ENCODE results near the gene MUC15.

The MUC15 gene, protein sequence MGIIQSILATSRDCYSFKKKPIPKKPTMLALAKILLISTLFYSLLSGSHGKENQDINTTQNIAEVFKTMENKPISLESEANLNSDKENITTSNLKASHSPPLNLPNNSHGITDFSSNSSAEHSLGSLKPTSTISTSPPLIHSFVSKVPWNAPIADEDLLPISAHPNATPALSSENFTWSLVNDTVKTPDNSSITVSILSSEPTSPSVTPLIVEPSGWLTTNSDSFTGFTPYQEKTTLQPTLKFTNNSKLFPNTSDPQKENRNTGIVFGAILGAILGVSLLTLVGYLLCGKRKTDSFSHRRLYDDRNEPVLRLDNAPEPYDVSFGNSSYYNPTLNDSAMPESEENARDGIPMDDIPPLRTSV

DNA sequence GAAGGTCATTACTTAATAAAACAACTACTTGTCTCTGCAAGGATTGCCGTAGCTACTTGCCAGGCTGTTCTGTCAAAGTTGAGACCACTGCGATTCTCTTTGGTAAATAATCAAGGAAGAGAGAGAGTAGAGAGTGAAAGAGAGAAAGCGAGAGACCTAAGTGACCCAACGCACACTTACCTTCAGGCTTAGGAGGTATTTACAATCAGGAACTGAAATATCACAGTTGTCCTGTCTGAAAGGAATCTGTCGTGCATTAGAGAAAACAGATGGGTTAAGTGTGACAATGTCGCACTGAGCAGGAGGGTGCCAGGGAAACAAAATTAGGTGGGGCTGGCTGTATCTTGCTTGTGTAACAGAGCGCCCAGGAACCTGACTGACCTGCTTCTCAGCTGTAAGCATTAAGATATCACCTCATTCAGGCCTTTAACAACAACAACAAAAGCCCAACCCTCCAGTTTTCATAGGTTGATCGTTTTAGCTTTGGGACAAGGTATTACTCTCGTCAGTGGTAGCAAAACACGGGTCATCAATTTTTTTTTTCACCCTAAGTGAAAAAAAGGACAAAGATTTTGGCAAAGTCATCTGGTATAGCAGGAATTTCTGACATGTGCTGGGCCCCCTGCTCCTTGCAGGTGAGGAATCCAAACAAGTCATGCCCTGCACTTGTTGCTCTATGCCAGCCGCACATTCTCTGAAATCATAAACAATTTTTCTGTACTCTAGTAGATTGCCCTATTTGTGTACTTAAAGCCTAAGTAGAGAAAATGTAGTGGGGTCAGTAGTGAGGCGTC, at the start of gene MUC15:
Gene MUC15 (minus strand): TSS at position 403 of the 794 bp plus-strand sequence. CDS start 5,169 bp downstream, outside the sequence.
- H3K4me3 ChIP-seq (ENCODE audit: low read depth, low read length) = no peak within 1 kb of the TSS
- ChIA-PET CTCF (no interaction called here), POLR2A (no interaction called here)
- TF ChIP-seq, protein P1, sequence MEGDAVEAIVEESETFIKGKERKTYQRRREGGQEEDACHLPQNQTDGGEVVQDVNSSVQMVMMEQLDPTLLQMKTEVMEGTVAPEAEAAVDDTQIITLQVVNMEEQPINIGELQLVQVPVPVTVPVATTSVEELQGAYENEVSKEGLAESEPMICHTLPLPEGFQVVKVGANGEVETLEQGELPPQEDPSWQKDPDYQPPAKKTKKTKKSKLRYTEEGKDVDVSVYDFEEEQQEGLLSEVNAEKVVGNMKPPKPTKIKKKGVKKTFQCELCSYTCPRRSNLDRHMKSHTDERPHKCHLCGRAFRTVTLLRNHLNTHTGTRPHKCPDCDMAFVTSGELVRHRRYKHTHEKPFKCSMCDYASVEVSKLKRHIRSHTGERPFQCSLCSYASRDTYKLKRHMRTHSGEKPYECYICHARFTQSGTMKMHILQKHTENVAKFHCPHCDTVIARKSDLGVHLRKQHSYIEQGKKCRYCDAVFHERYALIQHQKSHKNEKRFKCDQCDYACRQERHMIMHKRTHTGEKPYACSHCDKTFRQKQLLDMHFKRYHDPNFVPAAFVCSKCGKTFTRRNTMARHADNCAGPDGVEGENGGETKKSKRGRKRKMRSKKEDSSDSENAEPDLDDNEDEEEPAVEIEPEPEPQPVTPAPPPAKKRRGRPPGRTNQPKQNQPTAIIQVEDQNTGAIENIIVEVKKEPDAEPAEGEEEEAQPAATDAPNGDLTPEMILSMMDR (IDR thresholded peaks at IDR 0.05; ENCODE audit: insufficient read depth, low read length, missing control alignments) = no peak
- DNase-seq (ENCODE audit: low read depth, low spot score) = no peak

DNA sequence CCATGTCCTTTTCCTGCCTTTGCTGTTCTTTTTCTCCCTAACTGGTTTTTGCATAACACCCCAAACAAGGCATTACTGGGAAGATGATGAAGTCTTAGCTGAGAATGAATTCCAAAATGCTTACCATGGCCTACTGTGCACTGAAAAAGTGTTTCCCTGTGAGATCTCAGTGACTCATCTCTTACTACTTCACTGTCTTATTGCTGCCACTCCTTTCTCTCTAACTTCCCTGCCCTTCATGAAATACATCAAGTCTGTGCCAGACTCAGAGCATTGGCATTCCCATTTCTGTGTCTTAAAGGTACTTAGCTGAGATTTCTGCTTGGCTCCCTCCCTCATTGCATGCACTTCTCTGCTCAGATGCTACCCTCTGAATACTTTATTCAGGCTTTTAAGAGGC, 49.1 kb upstream of the MUC15 start:
- peak; percentile 81 for DNase-seq (ENCODE audit: low read depth, low spot score)
- no peak overlapping the region for H3K4me3 ChIP-seq (ENCODE audit: low read depth, low read length)
- TF ChIP-seq, protein P1 (IDR thresholded peaks at IDR 0.05; ENCODE audit: insufficient read depth, low read length, missing control alignments) = no peak
- ChIA-PET POLR2A (no interaction called here), CTCF (no interaction called here)

DNA sequence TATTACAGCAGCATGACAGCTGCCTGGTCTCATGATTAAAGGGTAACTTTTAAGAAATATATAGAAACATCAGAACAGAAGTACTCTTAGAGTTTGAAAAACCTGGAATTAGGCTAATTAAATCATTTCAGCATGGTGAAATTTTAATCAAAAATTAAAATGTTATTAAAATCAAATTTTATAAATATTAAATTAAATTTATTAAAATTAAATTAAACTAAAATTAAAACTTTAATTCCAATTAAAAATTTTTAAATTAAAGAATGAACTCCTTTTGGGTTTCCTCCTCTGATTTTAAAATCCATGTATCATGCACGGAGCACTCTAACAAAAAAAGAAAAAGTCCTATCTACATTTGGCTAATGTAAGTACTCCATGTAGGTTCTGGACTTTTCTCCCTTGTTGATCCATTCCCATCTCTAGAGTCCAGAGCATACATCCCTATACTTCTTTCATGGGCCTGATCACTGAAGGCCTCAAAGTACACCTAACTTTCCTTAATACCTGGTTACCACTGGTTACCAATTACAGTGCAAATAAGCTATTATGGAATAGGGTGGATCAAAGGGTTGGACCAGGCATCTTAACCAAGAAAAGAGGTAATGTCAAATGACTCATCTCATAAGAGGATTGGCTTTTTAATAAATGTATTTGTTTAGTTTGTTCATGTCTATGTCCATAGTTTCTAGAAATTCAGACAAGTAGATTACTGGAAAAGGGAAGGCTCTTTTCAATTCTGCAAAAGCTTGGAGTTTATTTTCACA, 48.4 kb upstream of the MUC15 start:
- CTCF ChIA-PET = no interaction called here
- TF ChIP-seq, protein P1 (IDR thresholded peaks at IDR 0.05; ENCODE audit: insufficient read depth, low read length, missing control alignments) = no peak
- POLR2A ChIA-PET = no interaction called here
- H3K4me3 ChIP-seq (ENCODE audit: low read depth, low read length) = no peak overlapping the region
- no peak for DNase-seq (ENCODE audit: low read depth, low spot score)

DNA sequence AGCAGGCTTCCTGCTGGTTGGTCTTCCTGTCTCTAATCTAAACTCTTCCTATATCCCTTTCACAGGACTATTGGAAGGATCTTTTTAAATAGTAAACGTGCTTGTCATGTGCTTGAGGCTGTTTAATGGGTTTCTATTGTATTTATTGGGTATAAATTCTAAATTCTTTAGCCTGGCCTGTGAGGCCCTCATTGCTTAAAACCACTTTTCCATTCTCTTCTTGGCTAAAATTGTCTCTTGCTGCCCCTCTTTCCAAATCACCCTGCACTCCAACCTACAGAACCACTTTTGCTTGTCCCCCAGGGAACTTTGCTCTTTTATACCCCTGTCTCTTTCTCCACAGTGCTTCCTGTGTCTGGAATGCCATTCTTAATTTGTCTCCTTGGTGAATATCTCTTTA, 46.4 kb upstream of the MUC15 start:
- ChIA-PET POLR2A (no interaction called here), CTCF (no interaction called here)
- TF ChIP-seq, protein P1 (IDR thresholded peaks at IDR 0.05; ENCODE audit: insufficient read depth, low read length, missing control alignments) = no peak

DNA sequence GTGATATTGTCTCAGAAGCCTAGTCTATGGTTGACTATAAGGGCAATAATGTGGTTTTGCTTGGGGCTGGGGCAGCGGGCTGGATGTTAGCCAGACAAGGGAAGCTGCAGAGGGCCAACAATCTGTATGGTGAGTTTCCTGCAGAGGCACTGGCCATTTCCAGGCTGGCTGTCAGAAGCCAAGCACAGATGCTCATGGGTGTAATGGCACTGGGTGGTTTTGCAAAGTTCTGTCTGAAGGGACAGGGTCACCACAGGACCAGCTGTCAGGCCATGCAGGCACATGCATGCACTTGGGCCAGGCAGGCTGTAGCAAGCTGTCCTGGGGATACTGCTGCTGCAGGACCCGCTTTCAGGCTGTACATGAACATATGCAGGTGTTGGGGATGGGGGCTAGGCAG, 41.7 kb upstream of the MUC15 start:
- TF ChIP-seq, protein P1 (IDR thresholded peaks at IDR 0.05; ENCODE audit: insufficient read depth, low read length, missing control alignments) = no peak
- CTCF ChIA-PET = no interaction called here
- POLR2A ChIA-PET = no interaction called here

More for the DNA sequence above, 46.4 kb upstream of the MUC15 start:
- DNase-seq (ENCODE audit: low read depth, low spot score) = no peak
- no peak overlapping the region for H3K4me3 ChIP-seq (ENCODE audit: low read depth, low read length)

More for the DNA sequence above, 41.7 kb upstream of the MUC15 start:
- no peak for DNase-seq (ENCODE audit: low read depth, low spot score)
- no peak overlapping the region for H3K4me3 ChIP-seq (ENCODE audit: low read depth, low read length)

All from AG04449 (cell line).